DMS114 treated with DMSO at 0.1 percent for 48 hours (cell line): ENCODE measurements around the gene IKZF1.
"Not testable (repeated sequence)": the region's sequence is repeated elsewhere in the genome, so short reads cannot be mapped to it uniquely, and the experiment has no call there.

Experiments
- DNase-seq: peaks from one replicate; lab custom pipeline; 2025; ENCODE audit not compliant: unreplicated experiment; lab: John Stamatoyannopoulos, UW

IKZF1 gene

DNA sequence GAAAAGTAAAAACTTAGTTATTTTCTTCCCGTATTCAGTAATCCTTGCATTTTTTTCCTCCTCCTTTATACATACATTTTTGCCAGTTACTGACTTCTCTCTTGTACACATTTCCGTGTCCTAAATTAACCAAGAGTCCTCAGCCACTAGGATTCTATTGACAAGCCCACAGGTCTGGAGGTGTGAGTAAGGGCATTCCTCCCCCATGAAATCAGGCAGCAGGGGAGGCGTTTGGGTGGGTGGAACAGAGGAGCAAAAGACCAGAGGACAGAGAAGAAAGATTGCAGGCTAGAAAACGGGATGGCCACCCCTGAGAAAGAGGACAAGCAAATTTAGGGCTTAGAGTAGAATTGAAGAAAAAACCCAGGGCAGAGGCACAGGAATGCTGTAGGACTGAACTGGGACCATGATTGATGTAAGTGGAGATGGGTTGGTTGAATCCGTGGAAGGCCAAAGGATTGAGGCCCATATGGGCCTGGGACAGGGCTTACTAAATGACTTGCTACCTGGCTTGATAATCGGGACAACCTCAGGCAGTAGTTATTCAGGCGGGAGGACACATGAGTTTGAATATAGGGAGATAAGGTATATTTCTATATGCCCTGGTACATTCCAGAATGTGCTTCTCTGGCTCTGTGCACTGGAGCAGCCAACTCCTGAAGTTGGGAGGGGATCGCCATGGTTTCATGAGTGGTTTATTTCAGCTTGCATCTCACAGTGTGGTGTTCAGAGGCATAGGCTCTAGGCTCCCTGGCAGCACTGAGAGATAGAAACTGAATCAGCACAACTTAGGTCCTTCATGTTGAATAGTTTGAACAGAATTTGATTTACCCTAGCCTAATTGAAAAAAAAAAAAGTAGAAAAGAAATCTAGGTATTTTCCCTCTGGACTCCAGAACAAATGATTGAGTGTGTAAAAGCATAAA, 28.0 kb downstream of the IKZF1 start:
- DNase-seq = no peak

DNA sequence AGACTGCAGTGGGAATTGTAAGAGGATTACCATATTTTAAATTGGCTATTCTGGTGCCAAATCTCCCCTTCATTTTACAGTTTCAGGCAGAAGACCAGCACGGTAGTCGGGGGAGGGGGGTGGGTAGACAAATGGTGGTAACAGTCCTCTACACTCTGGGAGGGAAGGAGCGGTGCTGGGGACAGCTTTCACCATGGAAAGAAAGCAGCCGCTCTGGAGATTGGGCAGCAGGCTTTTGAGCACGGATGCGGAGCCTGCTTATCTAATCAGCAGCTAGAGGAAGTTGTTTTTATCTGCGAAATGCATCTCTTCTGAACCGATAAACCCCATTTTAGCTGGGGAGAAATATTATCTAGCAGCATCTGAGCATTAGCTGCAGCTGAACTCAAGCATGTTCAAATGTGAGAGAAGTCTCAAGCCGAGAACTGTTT, 28.7 kb downstream of the IKZF1 start:
- DNase-seq = no peak

DNA sequence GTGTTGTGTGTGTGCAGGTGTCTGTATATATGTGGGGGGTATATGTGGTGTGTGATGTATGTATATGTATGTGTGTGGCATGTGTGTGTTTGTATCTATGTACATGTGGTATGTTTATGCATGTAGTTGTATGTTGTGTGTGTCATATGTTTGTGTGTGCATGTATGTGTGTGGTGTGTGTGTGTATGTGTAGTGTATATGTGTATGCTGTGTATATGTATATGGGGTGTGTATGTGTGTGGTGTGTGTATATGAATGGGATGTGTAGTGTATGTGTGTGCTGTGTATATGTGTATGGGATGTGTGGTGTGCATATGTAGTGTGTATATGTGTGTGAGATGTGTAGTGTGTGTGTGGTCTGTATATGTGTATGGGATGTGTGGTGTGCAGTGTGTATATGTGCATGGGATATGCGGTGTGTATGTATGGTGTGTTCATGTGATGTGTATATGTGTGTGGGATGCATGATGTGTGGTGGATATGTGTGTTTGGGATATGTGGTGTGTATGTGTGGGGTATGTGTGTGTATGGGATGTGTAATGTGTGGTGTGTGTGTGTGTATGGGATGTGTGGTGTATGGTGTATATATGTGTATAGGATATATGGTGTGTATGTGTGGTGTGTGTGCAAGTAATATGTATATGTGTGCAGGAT, 30.0 kb downstream of the IKZF1 start:
- DNase-seq = no peak

DNA sequence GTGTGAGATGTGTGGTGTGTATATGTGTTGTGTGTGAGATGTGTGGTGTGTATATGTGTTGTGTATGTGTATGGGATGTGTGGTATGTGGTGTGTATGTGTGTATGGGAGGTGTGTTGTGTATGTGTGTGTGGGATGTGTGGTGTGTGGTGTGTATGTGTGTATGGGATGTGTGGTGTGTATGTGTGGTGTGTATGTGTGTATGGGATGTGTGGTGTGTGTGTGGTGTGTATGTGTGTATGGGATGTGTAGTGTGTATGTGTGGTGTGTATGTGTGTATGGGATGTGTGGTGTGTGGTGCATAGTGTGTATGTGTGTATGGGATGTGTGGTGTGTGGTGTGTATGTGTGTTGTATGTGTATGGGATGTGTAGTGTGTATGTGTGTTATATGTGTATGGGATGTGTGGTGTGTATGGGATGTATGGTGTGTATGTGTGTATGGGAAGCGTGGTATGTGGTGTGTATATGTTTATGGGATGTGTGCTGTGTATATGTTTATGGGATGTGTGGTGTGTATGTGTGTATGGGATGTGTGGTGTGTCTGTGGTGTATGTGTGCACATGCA, 30.8 kb downstream of the IKZF1 start:
- no peak for DNase-seq

DNA sequence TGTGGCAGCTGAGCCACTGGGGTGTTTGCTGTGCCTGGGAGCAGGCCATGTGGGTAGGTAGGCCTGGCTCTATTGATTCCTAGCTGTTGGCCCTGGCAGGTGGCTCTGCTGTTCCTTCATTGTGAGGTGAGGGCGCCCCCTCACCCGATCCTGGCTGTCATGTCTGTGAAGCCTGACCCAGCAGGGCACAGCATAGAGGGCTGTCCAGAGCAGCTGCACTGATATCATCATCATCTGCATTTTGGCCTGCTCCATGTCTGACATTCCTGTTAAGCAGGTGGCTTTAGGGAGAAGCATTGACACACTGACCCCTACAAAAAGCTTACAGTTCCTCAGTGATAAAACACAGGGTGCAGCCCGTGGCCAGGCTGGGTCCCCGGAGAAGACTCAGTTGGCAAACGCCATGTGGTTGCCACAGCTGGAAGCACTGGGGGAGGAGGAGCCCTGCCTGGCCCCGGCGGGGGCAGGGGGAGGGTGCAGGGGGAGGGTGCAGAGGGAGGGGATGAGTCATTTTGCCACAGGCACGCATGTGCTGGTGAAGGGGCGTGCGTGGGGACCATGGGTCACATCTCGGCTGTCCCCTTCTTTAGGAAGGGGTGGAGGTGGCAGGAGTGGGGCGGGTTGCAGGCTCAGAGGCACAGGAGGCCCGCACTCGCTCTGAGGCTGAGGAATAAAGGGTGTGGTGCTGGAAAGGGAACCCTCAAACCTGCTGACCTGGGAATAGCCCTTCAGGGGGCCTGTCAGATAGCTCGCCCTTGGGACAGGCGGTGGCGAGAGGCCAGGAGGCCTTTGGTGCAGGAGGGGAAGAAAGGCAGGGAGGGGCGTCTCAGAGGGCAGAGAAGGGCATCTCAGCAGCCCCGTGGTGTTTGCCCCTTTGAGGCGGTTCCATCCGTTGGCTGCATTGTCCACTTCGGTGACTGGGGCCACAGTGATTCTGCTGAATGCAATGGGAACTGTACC, 31.6 kb downstream of the IKZF1 start:
- no peak for DNase-seq

DNA sequence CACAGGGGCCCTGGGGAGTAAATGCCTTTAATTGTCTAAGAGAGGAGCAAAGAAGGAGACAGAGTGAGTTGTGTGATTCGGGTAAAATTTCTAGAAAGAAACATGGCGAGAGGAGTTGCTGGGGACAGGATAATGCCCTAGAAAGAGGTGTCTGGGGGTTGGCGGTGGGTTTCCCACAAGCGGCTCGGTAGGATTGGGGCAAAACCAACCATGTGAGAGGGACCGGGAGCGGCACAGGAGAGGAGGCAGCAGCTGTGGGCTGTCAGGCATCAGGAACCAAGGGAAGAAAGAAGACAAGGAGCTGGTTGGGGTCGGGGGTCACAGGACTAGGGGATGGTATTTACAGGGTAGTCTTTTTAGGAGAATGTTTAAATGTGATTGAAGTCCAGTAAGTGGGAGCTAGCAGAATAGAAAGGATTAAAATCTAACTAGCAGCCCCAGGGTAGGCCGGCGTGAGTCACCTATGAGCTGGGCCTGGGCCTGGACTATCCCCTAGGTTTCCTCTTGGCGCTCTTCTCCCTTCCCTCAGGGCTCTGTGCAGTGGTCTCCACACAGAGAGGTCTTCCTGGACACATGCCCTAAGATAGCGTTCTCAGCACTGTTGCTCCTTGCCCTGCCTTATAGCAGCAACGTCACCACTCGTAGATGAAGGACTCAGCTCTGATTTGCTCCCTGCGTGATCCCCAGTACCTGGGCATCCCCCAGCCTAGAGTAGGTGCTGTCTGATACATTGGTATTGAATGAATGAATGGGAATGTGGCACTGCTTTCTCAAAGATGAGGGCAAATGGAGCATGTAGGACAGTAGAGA, 32.6 kb downstream of the IKZF1 start:
- no peak for DNase-seq

DNA sequence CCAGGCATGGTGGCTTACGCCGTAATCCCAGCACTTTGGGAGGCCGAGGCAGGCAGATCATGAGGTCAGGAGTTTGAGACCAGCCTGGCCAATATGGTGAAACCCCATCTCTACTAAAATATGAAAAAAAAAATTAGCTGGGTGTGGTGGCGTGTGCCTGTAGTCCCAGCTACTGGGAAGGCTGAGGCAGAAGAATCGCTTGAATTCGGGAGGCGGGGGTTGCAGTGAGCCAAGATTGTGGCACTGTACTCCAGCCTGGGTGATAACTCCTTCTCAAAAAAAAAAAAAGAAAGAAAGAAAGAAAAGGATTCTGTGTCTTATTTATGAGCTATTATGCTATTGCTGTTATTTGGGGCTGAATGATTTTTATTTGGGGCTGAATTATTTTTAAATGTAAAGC, 35.0 kb downstream of the IKZF1 start:
- DNase-seq = not testable (repeated sequence)

DNA sequence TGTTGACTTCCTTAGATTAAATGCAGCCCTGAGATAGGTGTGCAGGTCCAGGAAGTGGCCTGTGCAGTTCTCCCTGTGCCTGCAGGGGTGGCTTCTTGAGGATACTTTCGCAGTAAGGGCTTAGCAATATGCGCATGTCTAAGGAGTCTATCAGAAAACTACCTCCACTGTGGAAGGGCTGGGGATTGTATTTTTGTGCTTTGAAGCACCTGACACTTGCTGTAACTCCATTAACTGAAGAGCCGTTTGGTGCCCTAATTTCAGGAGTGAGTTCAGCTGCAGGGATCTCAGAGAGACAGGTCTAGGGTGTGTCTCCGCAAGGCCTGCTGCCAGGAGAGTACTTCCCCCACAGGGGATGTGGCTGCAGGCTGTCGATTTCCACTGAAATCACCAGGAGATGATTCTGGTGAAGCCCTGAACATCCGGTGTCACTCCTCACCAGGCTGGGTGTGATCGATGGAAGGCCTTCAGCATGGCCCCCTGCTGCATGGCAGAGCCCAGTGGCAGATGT, 35.5 kb downstream of the IKZF1 start:
- DNase-seq = no peak

DNA sequence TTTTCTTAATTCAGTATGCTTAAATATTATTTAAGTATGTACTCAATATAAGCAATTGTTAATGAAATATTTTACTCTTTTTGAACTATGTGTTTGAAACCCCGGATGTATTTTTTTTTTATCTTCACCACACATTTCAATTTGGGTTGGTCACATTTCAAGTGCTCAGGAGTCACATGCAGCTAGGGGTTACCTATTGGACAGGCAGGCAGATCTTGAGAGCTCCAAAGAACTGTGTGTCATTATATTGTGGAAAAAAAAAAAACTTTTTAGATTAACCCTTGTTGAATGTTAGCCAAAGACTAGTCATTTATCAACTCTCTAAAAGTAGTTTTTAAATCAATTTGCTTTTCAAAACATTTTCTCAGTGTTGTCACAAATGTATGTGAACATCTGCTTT, 37.2 kb downstream of the IKZF1 start:
- DNase-seq = no peak

DNA sequence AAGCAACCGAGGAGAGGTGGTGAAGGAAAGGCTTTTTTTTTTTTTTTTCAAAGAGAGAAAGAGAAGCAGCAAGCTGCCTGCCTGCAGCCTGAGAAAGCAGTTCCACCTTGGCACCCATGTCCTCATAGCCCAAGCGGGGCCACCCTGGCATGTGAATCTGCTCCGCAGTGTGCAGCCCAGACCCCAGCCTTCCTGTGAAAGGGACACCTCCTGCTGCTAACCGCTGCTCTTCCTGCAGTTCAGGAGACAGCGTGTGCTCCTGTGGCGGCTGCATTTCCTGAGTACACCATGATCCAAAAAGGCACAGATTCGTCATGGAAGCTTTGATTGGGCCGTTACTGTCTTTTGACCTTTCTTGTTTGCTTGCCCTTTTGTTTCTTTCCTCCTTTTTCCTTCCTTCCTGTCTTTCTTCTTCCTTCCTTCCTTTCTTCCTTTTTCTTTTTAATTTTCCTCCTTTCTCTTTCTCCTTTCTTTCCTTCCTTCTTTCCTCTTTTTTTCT, 38.1 kb downstream of the IKZF1 start:
- no peak for DNase-seq

DNA sequence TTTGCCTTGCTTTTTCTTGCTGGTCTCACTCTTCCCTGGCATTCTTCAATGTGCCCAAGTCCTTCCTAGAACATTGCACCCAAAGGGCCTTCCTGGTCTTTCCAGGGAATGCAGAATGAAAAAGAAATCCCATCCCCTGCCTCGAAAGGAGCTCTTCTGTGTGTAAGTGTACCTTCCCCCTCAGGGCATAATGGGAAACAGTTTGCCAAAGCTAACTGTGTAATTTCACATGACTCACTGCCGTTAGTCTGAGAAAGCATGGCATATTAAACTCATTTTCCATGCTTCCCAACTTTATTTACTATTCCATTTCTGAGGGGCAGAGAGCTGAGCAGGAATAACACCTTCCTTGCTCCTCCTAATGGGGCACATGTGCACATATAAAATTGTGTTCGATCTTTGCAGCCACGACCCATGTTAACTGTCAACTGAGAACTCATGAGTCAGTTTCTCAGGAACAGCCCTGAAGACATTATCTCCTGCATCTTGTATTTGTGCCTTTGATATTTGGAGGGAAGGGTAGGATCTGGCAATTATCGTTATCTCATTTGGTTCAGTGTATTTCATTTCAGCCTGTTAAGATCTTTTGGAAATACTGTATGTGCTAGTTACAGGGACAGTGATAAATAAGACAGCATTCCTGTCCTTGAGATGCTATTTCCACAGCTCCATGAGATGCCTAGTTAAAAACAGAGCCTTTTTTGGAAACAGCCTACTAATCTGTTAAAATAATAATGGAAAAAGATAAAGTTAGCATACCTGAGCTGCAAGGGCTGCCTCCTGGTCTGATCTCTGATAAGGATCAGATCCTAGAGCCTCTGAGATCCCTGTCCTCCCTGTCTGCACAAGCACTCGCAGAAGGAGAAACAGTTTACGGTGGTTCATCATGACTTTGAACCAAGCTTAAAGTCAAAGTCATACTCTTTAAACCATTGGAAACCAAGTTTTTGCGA, 42.3 kb downstream of the IKZF1 start:
- DNase-seq = no peak

DNA sequence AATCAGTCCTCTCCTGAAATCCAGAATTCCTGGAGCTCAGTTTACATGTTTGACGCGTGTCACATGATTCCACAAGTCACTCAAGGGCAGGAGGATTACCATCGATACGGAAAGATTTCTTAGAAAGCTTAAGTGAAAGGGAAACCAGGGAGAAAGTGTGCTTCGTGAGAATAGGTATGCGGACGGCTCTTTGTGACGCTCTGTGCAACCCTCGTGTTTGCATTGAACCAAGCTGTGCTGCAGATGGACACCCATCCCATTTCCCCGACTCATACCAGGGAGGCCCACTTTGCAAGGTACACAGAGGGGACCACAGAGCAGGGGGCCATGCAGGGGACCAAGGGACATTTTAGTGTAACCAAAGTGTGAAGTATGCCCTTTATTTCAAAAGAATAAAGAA, 43.2 kb downstream of the IKZF1 start:
- no peak for DNase-seq

DNA sequence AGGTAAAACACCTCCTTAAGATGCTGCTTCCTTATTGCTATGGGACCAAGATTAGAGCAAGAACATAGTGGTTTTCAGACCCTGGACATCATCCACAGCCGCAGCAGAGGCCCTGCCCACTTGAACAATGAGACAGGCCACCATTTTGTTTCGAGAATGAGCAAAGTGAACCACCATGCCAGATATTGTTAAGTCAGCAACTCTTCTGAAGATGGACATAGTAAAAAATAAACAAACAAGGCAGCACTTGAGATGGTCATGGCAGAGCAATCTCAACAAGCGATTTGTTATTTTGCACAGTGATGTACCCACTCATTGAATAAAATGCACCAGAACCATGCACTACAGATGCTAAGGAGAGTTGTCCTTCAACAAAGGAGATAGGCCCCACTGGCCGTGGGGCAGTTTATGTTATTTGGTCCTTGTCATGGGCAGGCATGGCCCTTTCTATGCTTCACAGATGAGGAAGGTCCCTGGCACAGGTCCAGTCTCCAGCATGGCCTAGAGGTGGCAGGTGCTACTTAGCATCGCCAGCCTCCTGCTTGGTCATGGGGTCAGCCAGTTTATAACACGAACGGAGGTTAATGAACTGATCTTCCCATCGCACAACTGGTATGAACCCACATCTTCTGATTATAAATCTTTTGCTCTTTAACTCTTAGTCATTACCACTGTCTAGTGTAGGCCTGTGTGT, 44.1 kb downstream of the IKZF1 start:
- DNase-seq = no peak

DNA sequence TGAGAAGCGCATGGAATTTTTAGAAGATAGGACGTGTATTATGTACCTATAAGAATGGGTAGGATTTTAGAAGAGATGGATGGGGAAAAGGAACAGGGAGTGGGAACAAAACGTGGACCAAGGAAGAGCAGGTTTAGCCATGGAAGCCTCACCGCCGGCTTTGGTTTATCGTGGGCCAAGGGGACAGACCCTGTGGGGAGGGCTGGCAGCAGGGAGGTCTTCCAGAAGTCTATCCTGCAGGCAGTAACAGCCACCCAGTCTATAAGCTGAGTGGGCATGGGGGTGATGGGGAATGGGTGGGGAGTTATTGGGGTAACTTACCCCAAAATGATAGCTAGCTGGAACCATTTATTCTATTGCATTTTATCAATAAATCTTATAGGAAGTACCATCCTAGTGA, 44.9 kb downstream of the IKZF1 start:
- DNase-seq = no peak

DNA sequence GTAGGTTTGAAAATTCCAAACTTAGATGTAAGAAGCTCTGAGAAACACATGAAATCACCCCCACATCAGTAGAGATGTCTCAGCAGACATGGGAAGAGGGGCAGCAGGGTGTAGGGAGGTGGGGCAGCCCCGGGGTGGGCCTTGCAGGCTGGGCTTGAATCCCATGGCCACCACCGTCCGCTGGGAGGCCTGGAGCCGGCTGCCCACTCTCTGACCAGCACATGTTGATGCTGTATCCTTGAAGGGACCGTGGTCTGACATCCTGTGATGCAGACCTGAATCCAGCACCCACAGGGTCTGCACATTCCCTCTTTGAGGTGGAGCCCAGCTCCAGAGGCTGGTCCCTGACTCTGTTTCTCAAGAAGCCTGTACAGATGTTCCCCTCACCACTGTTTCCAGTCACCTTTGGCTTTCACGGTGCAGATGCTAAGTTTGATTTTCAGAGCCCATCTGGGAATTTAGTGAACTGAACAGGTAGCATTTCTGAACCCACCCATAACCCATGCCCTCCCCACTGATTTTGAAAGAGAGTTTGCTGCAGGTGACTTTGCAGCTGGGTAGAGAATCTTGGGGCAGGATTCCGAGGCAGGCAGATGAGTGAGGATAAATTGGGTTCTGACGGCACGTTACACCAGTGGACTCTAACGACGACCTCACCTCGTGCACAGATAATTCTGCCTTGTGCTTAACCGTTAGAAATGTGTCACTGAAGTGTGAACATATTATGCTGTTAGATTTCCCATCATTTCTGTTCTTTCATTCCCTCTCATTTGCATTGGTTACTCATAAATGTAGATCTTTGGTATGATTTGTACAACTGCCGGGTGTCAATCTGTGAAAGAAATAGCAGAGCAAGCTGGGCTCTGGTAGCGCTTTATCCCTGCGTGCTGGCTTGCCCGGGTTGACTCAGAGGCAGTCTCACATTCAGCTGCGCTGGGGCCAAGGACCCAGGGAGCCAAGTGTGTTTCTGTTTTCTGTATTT, 45.7 kb downstream of the IKZF1 start:
- no peak for DNase-seq

DNA sequence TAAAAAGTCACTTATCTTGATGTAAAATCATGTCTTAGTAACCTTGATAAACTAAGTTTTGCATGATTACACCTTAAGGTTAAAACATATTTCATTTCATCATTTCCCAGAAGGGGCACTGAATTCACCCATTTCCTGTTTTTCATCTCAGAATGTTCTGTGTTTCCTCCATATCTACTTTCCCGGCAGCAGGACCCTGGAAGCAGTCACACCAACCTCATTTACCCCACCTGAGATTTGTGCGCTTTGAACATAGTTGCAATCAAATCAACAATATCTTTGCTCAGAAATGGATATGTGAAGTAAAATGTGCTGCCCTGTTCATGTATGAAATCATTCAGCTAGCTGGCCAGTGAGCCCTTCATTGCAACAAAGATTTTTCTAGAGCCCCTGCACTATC, 46.8 kb downstream of the IKZF1 start:
- no peak for DNase-seq

DNA sequence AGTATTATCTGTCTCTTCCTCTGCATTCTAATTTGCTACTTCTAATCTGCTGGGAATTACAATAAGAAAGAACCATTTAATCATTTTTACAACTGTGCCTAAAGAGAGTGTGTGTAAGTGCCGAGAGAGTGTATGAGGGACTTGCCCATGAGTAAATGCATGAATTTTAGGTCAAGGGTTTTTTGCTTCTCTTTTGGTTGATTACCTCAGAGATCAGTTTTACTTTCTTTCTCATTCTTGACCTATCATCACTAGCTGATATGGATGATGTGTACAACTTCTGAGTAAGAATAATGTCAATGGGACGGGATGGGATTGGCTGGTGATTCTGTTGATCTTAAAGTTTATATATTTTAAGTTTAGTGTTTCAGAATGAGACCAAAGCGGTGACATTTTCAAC, 47.8 kb downstream of the IKZF1 start:
- DNase-seq = no peak
